ENCODE results near the gene CFAP57. TPM values are rescaled to one million over a fixed set of nuclear protein-coding genes. Genes with fewer than 3 reads are reported as not detected.

The CFAP57 gene
- under 0.01 TPM in 1 of 2 replicates, not detected in the other for total RNA-seq

DNA sequence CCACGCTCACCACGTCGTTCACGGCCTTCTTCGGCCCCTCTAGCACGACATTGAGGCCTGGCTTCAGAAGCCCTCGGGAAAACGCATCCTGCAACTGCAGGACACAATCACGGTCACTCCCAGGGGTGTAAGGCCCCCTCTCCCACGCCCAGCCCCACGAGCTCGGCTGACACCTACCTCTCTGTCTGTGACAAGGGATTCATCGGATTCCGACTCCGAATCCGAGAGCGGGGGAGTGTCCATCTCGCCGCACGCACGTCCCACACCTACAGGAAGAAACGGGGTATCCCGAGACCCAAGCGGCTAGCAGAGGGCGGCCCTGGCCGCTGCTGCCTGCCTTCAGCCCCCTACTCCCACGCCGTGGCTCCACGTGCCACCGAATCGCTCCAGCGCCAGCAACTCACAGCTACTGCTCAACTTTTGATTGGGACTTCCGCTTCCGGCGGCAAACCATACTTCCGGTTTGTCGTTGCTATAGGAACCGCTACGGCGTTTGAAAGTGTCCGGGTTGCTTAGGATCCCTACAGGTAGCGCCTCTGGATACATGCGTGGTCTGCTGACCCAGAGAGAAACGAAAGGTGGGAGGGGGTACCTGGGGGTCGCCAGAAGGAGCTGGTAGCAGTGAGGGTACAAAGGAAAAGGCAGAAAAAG, at the start of gene CFAP57, which contains the start of gene EBNA1BP2:
CFAP57 (plus strand) TSS at position 455 of the 651 bp plus-strand sequence. CDS start 424 bp downstream, outside the sequence.
EBNA1BP2 (minus strand) TSS at position 415 of the 651 bp plus-strand sequence; CDS start at position 243, 172 bp downstream.

DNA sequence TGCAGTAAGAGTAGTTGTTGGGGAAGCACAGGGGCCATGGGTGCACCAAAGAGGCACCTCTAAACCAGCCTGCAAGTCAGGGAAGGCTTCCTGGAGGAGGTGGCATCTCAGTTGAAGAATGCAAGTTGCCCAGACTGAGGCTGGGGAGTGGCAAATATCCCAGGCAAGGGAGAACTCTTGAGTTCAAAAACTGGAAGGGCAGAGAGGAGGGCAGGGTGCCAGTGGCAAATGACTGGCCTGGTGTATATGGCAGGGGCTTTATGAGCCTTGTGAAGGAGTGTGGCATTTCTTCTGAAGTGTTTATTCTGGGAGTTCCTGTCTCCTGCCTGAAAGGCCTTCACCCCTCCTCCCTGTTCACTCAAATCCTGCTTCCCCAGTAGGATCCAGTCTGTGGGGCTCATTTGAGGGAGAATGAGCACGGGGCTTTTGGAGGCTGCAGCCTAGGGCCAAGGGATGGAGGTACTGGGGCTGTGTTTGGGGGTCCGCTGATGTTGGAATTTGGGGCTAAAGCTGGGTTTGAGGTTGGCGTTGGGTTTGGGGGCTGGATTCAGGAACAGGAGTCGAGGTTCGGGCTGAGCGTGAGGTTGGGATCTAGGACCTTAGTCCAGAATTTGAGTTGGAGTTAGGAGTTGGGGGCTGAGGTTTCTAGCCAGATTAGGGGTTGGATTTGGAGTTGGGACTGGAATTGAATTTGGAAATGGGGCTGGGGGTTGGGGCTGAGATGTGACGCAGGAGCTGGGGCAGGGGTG, 97.7 kb downstream of the CFAP57 start, which contains the start of gene TMEM125:
TMEM125 (plus strand) TSS at position 357 of the 749 bp plus-strand sequence. CDS start 2,740 bp downstream, outside the sequence.

DNA sequence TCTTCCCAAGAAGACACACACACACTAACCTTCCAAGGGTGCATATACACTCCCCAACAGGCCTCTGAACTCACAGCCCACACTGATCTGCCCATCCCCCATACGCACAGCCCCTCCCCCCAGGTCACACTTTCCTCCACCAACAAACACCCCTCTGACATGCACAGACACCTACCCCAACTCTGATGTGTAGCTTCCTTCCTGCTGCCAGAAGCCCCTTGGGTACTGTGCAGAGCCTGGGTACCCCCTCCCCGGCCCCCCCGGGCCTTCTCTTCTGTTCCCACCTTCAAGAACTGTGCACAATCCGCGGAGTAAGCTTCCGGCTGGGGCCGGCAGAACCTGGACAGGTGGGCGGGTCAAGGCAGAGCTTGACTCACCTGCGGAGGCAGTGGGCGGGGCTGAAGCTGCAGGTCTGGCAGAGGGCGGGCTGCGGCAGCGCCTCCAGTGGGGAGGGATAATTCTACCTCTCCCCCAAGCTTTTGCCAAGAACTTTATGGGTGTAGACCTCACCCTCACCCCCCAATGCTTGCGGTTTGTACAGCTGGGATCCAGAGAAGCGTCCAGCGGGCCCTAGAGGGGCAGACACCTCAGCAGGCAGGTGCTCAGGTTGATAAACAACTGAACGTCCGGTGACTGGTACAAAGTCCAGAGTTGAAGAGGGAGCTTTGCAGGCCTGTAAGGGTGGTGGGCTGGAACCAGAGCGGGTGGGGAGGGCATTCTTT, 113.3 kb downstream of the CFAP57 start, which contains the start of gene C1orf210:
C1orf210 (minus strand) TSS at position 313 of the 722 bp plus-strand sequence. CDS start 2,311 bp downstream, outside the sequence.

DNA sequence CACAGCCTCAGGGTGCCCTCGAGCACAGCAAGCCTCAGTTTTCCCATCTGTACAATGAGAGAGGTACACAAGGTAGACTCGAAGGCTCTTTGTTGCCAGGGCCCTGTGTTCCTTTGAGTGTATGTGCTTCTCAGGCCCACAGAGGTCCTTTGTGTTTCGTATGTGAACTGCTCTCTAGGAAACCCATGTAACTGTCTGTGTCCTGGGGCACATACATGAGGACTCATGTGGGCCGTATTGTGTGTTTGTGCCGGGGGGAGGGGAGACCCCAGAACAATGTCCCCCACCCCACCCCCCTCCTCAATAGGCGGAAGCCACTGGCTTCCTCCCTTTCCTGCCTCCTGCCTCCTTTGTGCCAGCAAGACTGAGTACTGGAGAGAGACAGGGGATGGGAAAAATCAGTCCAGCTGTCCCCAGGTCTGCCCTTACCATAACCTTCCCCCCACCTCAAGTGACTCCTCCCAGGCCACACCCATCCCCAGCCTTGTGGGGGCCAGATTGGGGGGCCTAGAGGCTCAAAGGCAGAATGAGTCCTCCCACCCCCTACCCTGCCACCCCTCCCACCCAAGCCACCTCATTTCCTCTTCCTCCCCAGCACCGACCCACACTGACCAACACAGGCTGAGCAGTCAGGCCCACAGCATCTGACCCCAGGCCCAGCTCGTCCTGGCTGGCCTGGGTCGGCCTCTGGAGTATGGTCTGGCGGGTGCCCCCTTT, 128.4 kb downstream of the CFAP57 start, which contains the start of gene TIE1:
TIE1 (plus strand) TSS at position 605 of the 717 bp plus-strand sequence; CDS start at position 695, 90 bp downstream.

Other genes with a start within 250 kb of the CFAP57 start
- gene SLC2A1, start 213.5 kb upstream of the CFAP57 start, total RNA-seq, result 164 and 255 TPM in 2 replicates
- gene EBNA1BP2, start within 50 bp of the CFAP57 start, total RNA-seq, result 29.1 and 73.8 TPM in 2 replicates
- 0.13 TPM in 1 of 2 replicates, not detected in the other for gene TMEM125, start 97.7 kb downstream of the CFAP57 start, total RNA-seq
- not detected in 2 replicates for gene C1orf210, start 113.3 kb downstream of the CFAP57 start, total RNA-seq
- gene TIE1, start 128.7 kb downstream of the CFAP57 start, total RNA-seq, result 1.0 and 2.8 TPM in 2 replicates
- gene MPL, start 165.5 kb downstream of the CFAP57 start, total RNA-seq, result not detected in 2 replicates
- gene CDC20, start 186.7 kb downstream of the CFAP57 start, total RNA-seq, result 46.8 and 117 TPM in 2 replicates
- gene ELOVL1, start 195.7 kb downstream of the CFAP57 start, total RNA-seq, result 28.4 and 100 TPM in 2 replicates
- gene MED8, start 217.5 kb downstream of the CFAP57 start, total RNA-seq, result 45.7 and 60.9 TPM in 2 replicates
- gene SZT2, start 217.6 kb downstream of the CFAP57 start, total RNA-seq, result 12.3 and 14.9 TPM in 2 replicates